Mesendoderm (in vitro differentiated cells): ENCODE measurements around the gene FRMPD2.
"Not testable (repeated sequence)": the region's sequence is repeated elsewhere in the genome, so short reads cannot be mapped to it uniquely, and the experiment has no call there.

Source experiments
- DNase-seq: peaks from one replicate; pipeline ENCODE4 v3.0.0; 2013
- H2AK5ac ChIP-seq: 2 replicates; pipeline ENCODE4 v1.6.1; 2013; ENCODE audit warnings: low read length, inconsistent platforms
- H2BK120ac ChIP-seq: 2 replicates; pipeline ENCODE4 v1.6.1; 2013; ENCODE audit warnings: low read depth, mild to moderate bottlenecking, low read length, moderate library complexity, mixed read lengths
- H2BK15ac ChIP-seq: replicated peaks from 2 replicates; pipeline ENCODE4 v1.6.1; 2013; ENCODE audit warnings: low read depth, mild to moderate bottlenecking, moderate library complexity
- H2BK5ac ChIP-seq: 2 replicates; pipeline ENCODE4 v1.6.1; 2013; ENCODE audit warnings: low read length, inconsistent platforms
- H3K18ac ChIP-seq: 2 replicates; pipeline ENCODE4 v1.6.1; 2013; ENCODE audit warnings: mild to moderate bottlenecking, low read length, mixed read lengths
- H3K23ac ChIP-seq: one replicate; pipeline ENCODE4 v1.6.1; 2013; ENCODE audit warnings: low read length
- H3K27ac ChIP-seq: 2 replicates; pipeline ENCODE4 v1.5.1; 2013; ENCODE audit warnings: low read depth, mild to moderate bottlenecking, inconsistent platforms, low read length, moderate library complexity
- H3K27me3 ChIP-seq: 2 replicates; pipeline ENCODE4 v1.6.1; 2013; ENCODE audit warnings: low read length, control low read depth, mild to moderate bottlenecking, inconsistent platforms; ENCODE audit not compliant: insufficient read depth, poor library complexity
- H3K36me3 ChIP-seq: 2 replicates; pipeline ENCODE4 v1.6.1; 2013; ENCODE audit warnings: low read length, inconsistent platforms; ENCODE audit not compliant: control insufficient read depth, insufficient read depth
- H3K4ac ChIP-seq: one replicate; pipeline ENCODE4 v1.6.1; 2013; ENCODE audit warnings: low read depth, mild to moderate bottlenecking, low read length, moderate library complexity
- H3K4me1 ChIP-seq: 2 replicates; pipeline ENCODE4 v1.6.1; 2013; ENCODE audit warnings: low read depth, low read length, inconsistent platforms; ENCODE audit not compliant: control insufficient read depth
- H3K4me2 ChIP-seq: 2 replicates; pipeline ENCODE4 v1.6.1; 2013; ENCODE audit warnings: low read length
- H3K4me3 ChIP-seq: 2 replicates; pipeline ENCODE4 v1.5.1; 2013; ENCODE audit warnings: mild to moderate bottlenecking, low read length
- H3K56ac ChIP-seq: one replicate; pipeline ENCODE4 v1.6.1; 2013; ENCODE audit warnings: low read length
- H3K79me1 ChIP-seq: 2 replicates; pipeline ENCODE4 v1.6.1; 2013; ENCODE audit warnings: low read length, inconsistent platforms
- H3K79me2 ChIP-seq: 2 replicates; pipeline ENCODE4 v1.6.1; 2013; ENCODE audit warnings: mild to moderate bottlenecking, low read length; ENCODE audit not compliant: control insufficient read depth, insufficient read depth
- H3K9ac ChIP-seq: 2 replicates; pipeline ENCODE4 v1.6.1; 2013; ENCODE audit warnings: low read length, inconsistent platforms
- H4K5ac ChIP-seq: one replicate; pipeline ENCODE4 v1.6.1; 2013; ENCODE audit warnings: low read length
- H4K8ac ChIP-seq: one replicate; pipeline ENCODE4 v1.6.1; 2013; ENCODE audit warnings: low read depth, mild to moderate bottlenecking, control low read depth, low read length, moderate library complexity
- WGBS: extraction: QIAGEN DNeasy Blood & Tissue Kit; methylation state at CpG from one replicate; pipeline ENCODE4 v1.1.7; 2013; ENCODE audit warnings: low lambda C conversion rate, missing lambda C conversion rate; ENCODE audit not compliant: insufficient coverage; ENCODE audit errors: extremely low coverage; 5-methylcytosine and 5-hydroxymethylcytosine counted together

The FRMPD2 gene

GRCh38 chr10:48227213-48227612 lies 47.3 kb downstream of the FRMPD2 start:
- Histone ChIP-seq H3K36me3 (no peaks in the 10 kb centered on the region), H4K5ac (no peak overlapping the region), H3K9ac (no peak overlapping the region), H2BK5ac (no peak overlapping the region), H3K27ac (no peak overlapping the region), H3K27me3 (no peaks in the 10 kb centered on the region), H3K23ac (no peak overlapping the region), H3K56ac (no peak overlapping the region), H3K18ac (no peak overlapping the region), H3K79me1 (no peaks in the 10 kb centered on the region), H3K4ac (no peak overlapping the region), H3K4me1 (no peaks in the 10 kb centered on the region), H2BK15ac (no peak overlapping the region), H3K4me3 (no peak overlapping the region), H3K4me2 (no peak overlapping the region), H2BK120ac (no peak overlapping the region), H3K79me2 (no peaks in the 10 kb centered on the region), H4K8ac (no peak overlapping the region), H2AK5ac (no peak overlapping the region)
- DNase-seq: no peak
- no CpG with 5 or more reads among the region's 6 CpGs for WGBS

- Histone ChIP-seq H2BK120ac (no peak overlapping the region), H3K4me3 (no peak overlapping the region), H2BK15ac (no peak overlapping the region)
Measured at GRCh38 chr10:48224979-48225560, 49.4 kb downstream of the FRMPD2 start.

DNA sequence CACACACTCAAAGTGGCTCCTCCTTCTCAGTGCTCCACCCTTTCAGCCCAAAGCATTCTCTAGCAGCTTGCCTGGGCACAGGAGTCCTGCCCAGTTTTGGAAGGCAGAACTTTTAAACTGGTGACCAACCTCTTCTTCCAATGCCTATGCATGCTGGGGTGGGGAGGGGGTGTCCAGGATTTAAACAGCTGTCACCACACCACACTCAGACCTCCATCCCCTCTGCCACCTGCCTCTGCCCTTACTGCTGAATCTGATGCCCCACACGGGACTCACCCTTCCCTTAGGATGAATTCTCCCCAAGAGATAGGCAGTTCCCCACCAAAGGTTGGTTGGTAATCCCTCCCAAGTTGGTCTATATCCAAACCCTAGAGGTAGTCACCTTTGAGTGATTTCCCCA lies 50.2 kb downstream of the FRMPD2 start:
- no peak overlapping the region for H2BK120ac ChIP-seq
- no peak overlapping the region for H3K23ac ChIP-seq
- no peak overlapping the region for H3K4me2 ChIP-seq
- WGBS: no CpG with 5 or more reads among the region's 1 CpG
- H3K36me3 ChIP-seq: no peaks in the 10 kb centered on the region
- no peaks in the 10 kb centered on the region for H3K4me1 ChIP-seq
- no peaks in the 10 kb centered on the region for H3K79me2 ChIP-seq
- H4K8ac ChIP-seq: no peak overlapping the region
- no peak overlapping the region for H3K18ac ChIP-seq
- no peak overlapping the region for H4K5ac ChIP-seq
- no peak overlapping the region for H3K4me3 ChIP-seq
- H3K27ac ChIP-seq: no peak overlapping the region
- no peak overlapping the region for H2BK5ac ChIP-seq
- H3K56ac ChIP-seq: no peak overlapping the region
- DNase-seq: no peak
- no peaks in the 10 kb centered on the region for H3K27me3 ChIP-seq
- no peak overlapping the region for H3K9ac ChIP-seq
- no peak overlapping the region for H2AK5ac ChIP-seq
- H3K4ac ChIP-seq: no peak overlapping the region
- no peak overlapping the region for H2BK15ac ChIP-seq
- no peaks in the 10 kb centered on the region for H3K79me1 ChIP-seq

More at GRCh38 chr10:48224979-48225560, 49.4 kb downstream of the FRMPD2 start:
- Histone ChIP-seq H3K4ac (no peak overlapping the region), H3K4me1 (no peaks in the 10 kb centered on the region), H2BK5ac (no peak overlapping the region), H3K4me2 (no peak overlapping the region), H4K8ac (no peak overlapping the region), H3K18ac (no peak overlapping the region), H4K5ac (no peak overlapping the region), H2AK5ac (no peak overlapping the region), H3K9ac (no peak overlapping the region), H3K79me1 (no peaks in the 10 kb centered on the region), H3K56ac (no peak overlapping the region), H3K36me3 (no peaks in the 10 kb centered on the region), H3K27ac (no peak overlapping the region), H3K23ac (no peak overlapping the region), H3K79me2 (no peaks in the 10 kb centered on the region), H3K27me3 (no peaks in the 10 kb centered on the region)
- DNase-seq: no peak
- WGBS: no CpG with 5 or more reads among the region's 5 CpGs

- Histone ChIP-seq H3K56ac (no peak overlapping the region), H3K4me2 (no peak overlapping the region), H3K23ac (no peak overlapping the region), H3K4me3 (no peak overlapping the region), H3K4me1 (no peaks in the 10 kb centered on the region), H3K4ac (no peak overlapping the region), H4K8ac (no peak overlapping the region), H3K9ac (no peak overlapping the region), H2BK5ac (no peak overlapping the region), H3K18ac (no peak overlapping the region), H2BK15ac (no peak overlapping the region), H4K5ac (no peak overlapping the region), H3K79me2 (no peaks in the 10 kb centered on the region), H3K27ac (no peak overlapping the region), H2BK120ac (no peak overlapping the region), H3K79me1 (no peaks in the 10 kb centered on the region), H3K27me3 (no peaks in the 10 kb centered on the region), H2AK5ac (no peak overlapping the region), H3K36me3 (no peaks in the 10 kb centered on the region)
- DNase-seq: no peak
Measured at GRCh38 chr10:48221814-48222213, 52.7 kb downstream of the FRMPD2 start.

- not testable (repeated sequence) for H4K8ac ChIP-seq, H3K79me2 ChIP-seq, H3K23ac ChIP-seq, H3K4me3 ChIP-seq, DNase-seq, H2BK120ac ChIP-seq, H3K27me3 ChIP-seq, H3K9ac ChIP-seq, H3K4me2 ChIP-seq, H2BK15ac ChIP-seq, H3K56ac ChIP-seq, H3K36me3 ChIP-seq, H3K79me1 ChIP-seq, H3K4me1 ChIP-seq, H2AK5ac ChIP-seq, H3K4ac ChIP-seq, H3K18ac ChIP-seq, H2BK5ac ChIP-seq, H4K5ac ChIP-seq, H3K27ac ChIP-seq
- WGBS: no CpG with 5 or more reads among the region's 3 CpGs
Measured at GRCh38 chr10:48221031-48221430, 53.5 kb downstream of the FRMPD2 start.

DNA sequence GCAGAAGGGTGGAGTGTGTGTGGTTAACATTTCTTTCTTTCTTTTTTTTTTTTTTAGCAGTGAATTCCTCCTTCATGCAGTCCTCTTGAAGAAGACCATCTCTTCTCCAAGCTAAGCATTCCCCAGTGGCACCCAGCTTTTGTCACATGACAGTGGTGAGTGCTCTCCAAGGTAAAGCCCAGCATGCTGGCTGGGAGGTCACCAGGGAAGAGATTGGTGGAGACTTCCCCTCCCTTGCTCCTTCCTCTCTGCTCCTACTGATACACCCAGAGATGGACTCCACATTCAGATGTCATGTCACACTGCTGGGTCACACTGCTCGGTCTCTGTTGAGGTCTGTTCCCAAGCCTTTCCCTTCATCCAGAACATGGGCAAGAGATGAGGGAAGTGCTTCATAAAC lies 55.3 kb downstream of the FRMPD2 start:
- Histone ChIP-seq H3K27ac (no peak overlapping the region), H3K4ac (no peak overlapping the region), H3K4me3 (no peak overlapping the region)

More for the DNA sequence above, 55.3 kb downstream of the FRMPD2 start:
- no peak overlapping the region for H3K4me2 ChIP-seq
- no peaks in the 10 kb centered on the region for H3K79me2 ChIP-seq
- no peaks in the 10 kb centered on the region for H3K36me3 ChIP-seq
- no peak overlapping the region for H3K18ac ChIP-seq
- no peak overlapping the region for H3K56ac ChIP-seq
- DNase-seq: no peak
- WGBS: no CpG with 5 or more reads among the region's 1 CpG
- H3K27me3 ChIP-seq: no peaks in the 10 kb centered on the region
- H3K23ac ChIP-seq: no peak overlapping the region
- no peak overlapping the region for H2BK120ac ChIP-seq
- no peaks in the 10 kb centered on the region for H3K4me1 ChIP-seq
- no peak overlapping the region for H2AK5ac ChIP-seq
- H2BK5ac ChIP-seq: no peak overlapping the region
- no peak overlapping the region for H2BK15ac ChIP-seq
- H4K8ac ChIP-seq: no peak overlapping the region
- no peak overlapping the region for H3K9ac ChIP-seq
- H4K5ac ChIP-seq: no peak overlapping the region
- no peaks in the 10 kb centered on the region for H3K79me1 ChIP-seq
